NCI-H1694 treated with DMSO at 0.1 percent for 48 hours (cell line): Measurements from ENCODE around the gene SCGB2B2.
"Not testable (repeated sequence)": the region's sequence is repeated elsewhere in the genome, so short reads cannot be mapped to it uniquely, and the experiment has no call there.

Experiments
- DNase-seq: peaks from one replicate; lab custom pipeline; 2025; lab: John Stamatoyannopoulos, UW

The SCGB2B2 gene

GRCh38 chr19:34668690-34669089 lies 8.3 kb downstream of the SCGB2B2 start:
- DNase-seq: not testable (repeated sequence)

- not testable (repeated sequence) for DNase-seq
These were observed 8.8 kb downstream of the SCGB2B2 start for GRCh38 chr19:34668077-34668689.

GRCh38 chr19:34667349-34668076 lies 9.4 kb downstream of the SCGB2B2 start:
- no peak for DNase-seq

GRCh38 chr19:34666958-34667265 lies 10.0 kb downstream of the SCGB2B2 start:
- DNase-seq: no peak

GRCh38 chr19:34666200-34666957 lies 10.6 kb downstream of the SCGB2B2 start:
- DNase-seq: no peak

- DNase-seq: not testable (repeated sequence)
These were observed 11.7 kb downstream of the SCGB2B2 start for GRCh38 chr19:34665275-34665674.

- DNase-seq: no peak
These were observed 12.1 kb downstream of the SCGB2B2 start for GRCh38 chr19:34664870-34665269.

- DNase-seq: no peak
These were observed 12.8 kb downstream of the SCGB2B2 start for GRCh38 chr19:34664168-34664567.

- peak; percentile 23 for DNase-seq
These were observed 14.0 kb downstream of the SCGB2B2 start for GRCh38 chr19:34662919-34663318.

- DNase-seq: no peak
These were observed 15.6 kb downstream of the SCGB2B2 start for GRCh38 chr19:34661357-34661756.

GRCh38 chr19:34655651-34656050 lies 21.3 kb downstream of the SCGB2B2 start:
- DNase-seq: no peak

GRCh38 chr19:34654796-34655195 lies 22.2 kb downstream of the SCGB2B2 start:
- DNase-seq: no peak

GRCh38 chr19:34651747-34652146 lies 25.2 kb downstream of the SCGB2B2 start:
- DNase-seq: no peak

GRCh38 chr19:34649886-34650543 lies 26.9 kb downstream of the SCGB2B2 start:
- no peak for DNase-seq

GRCh38 chr19:34645551-34645950 lies 31.4 kb downstream of the SCGB2B2 start:
- no peak for DNase-seq

- no peak for DNase-seq
These were observed 31.9 kb downstream of the SCGB2B2 start for GRCh38 chr19:34644991-34645461.

GRCh38 chr19:34642241-34642640 lies 34.7 kb downstream of the SCGB2B2 start:
- DNase-seq: no peak

GRCh38 chr19:34639491-34640085 lies 37.4 kb downstream of the SCGB2B2 start:
- peak; percentile 46 for DNase-seq

- no peak for DNase-seq
These were observed 43.2 kb downstream of the SCGB2B2 start for GRCh38 chr19:34633802-34634201.
